Left lung (tissue), 10 donors: ENCODE results near the gene CRYBA2. TPM values are rescaled to one million over a fixed set of nuclear protein-coding genes. Genes with fewer than 3 reads are reported as not detected.

ENCODE experiments used
- ATAC-seq: fragments of 200-7000 bp; cut with Tn5 transposase; one replicate; pipeline ENCODE4 v1.9.1; 2020; ENCODE audit warnings: moderate library complexity
- DNase-seq, 4 donors: peaks; one replicate each; pipeline ENCODE4 v3.0.0-alpha.2; 2013 to 2020
- H3K27ac ChIP-seq, 2 donors: fragments of 200-600 bp; sonication (generic) in 1 of 2; one replicate each; pipeline versions ENCODE4 v1.5.0 to v1.8.0; 2020 to 2021
- H3K27me3 ChIP-seq, 2 donors: fragments of 200-600 bp; sonication (generic) in 1 of 2; one replicate each; pipeline versions ENCODE4 v1.5.0 to v1.8.0; 2020 to 2021
- H3K36me3 ChIP-seq, 2 donors: fragments of 200-600 bp; sonication (generic) in 1 of 2; one replicate each; pipeline versions ENCODE4 v1.5.0 to v1.8.0; 2020 to 2021
- H3K4me1 ChIP-seq, 2 donors: fragments of 200-600 bp; one replicate each; pipeline ENCODE4 v1.8.0; 2021
- H3K4me3 ChIP-seq, 2 donors: fragments of 200-600 bp; sonication (generic) in 1 of 2; one replicate each; pipeline versions ENCODE4 v1.5.0 to v1.8.0; 2020 to 2021; ENCODE audit warnings: mild to moderate bottlenecking in 1 of 2
- H3K9me3 ChIP-seq, 2 donors: fragments of 200-600 bp; sonication (generic) in 1 of 2; one replicate each; pipeline versions ENCODE4 v1.5.0 to v1.8.0; 2020 to 2021
- intact Hi-C, 2 donors: fragments of 100-400 bp; cut with DNase I; formaldehyde crosslinking; loops; one replicate each; pipeline versions ENCODE4 v1.11.2 to v1.14.2; 2022
- polyA plus RNA-seq, 6 donors: library from polyadenylated mRNA; unstranded; fragments of 120-200 nt; gene quantifications; one replicate each; pipeline ENCODE4 v1.2.1, GENCODE V29; 2013; ENCODE audit not compliant: insufficient read length in 6 of 6
- total RNA-seq, 2 donors: library from RNA; stranded (reverse); fragmentation: NEBNext Ultra II Directional; extraction: Animal tissue kit (Norgen Biotek cat#: 25700); gene quantifications; one replicate each; pipeline ENCODE4 v1.2.1, GENCODE V29; 2021
- TF ChIP-seq, protein P1 (sequence below), 2 donors: fragments of 200-600 bp; sonication (generic) in 1 of 2; IDR thresholded peaks; one replicate each; pipeline versions ENCODE4 v1.5.0 to v1.8.0; 2021; ENCODE audit warnings: antibody characterized with exemption in 2 of 2
- donor health status: DM: no; HTN: yes; CAD: no.
- donor health status: DM: no; HTN: no; CAD: no.

CRYBA2 gene
- total and polyA plus RNA-seq, 8 donors: 0.22 TPM; not detected in 7

DNA sequence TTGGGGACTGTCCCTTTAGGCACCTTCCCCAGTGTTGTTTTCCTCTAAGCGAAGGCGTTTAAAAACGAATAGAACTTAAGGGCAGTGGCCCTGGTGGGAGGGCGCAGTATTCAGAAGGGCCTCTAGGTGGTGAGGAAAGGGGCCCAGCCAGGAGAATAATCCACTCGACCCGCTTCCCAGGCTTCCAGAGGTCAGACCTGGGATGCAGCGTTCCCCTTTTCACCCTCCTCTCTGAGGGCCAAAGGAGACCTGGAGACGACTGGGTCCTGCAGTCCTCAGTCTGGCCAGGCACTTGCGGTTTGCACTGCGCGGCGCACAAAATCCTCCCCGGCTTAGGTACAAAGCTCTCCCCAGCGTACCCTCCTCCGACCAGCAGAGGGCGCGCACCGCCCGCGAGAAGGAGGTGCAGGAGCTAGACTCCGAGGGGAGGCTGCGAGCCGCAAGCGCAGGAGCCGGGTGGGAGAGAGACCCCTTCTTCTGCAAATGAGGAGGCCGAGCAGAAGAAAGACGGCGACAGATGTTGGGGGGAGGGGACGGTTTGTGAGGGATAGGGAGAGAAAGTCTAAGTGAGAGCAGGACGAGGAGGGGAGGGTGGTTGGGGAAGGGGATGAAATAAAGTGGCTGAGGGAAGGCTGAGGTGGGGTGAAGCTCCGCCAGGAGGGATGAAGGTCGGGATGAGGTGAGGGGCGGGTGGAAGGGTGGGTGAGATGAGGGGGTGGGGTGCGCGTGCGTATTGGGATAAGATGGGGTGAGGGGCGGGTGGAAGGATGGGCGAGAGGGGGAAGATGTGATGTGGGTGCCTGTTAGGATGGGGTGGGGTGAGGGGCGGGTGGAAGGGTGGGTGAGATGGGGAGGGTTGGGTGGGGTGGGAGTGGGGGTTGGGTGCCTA lies 13.1 kb downstream of the CRYBA2 start:
- Histone ChIP-seq H3K27ac (no peak overlapping the region), H3K27me3 (peaks cover 59 to 100% of the 10 kb centered on the region in 2 donors), H3K9me3 (no peaks in the 10 kb centered on the region), H3K36me3 (no peaks in the 10 kb centered on the region), H3K4me1 (peaks cover 14 to 42% of the 10 kb centered on the region in 2 donors), H3K4me3 (no peak overlapping the region)
- DNase-seq (peak; percentile 68 to 94 (median 76)), ATAC-seq (peak; percentile 96)
- intact Hi-C loops: no loop called here
- TF ChIP-seq, protein P1, sequence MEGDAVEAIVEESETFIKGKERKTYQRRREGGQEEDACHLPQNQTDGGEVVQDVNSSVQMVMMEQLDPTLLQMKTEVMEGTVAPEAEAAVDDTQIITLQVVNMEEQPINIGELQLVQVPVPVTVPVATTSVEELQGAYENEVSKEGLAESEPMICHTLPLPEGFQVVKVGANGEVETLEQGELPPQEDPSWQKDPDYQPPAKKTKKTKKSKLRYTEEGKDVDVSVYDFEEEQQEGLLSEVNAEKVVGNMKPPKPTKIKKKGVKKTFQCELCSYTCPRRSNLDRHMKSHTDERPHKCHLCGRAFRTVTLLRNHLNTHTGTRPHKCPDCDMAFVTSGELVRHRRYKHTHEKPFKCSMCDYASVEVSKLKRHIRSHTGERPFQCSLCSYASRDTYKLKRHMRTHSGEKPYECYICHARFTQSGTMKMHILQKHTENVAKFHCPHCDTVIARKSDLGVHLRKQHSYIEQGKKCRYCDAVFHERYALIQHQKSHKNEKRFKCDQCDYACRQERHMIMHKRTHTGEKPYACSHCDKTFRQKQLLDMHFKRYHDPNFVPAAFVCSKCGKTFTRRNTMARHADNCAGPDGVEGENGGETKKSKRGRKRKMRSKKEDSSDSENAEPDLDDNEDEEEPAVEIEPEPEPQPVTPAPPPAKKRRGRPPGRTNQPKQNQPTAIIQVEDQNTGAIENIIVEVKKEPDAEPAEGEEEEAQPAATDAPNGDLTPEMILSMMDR (IDR thresholded peaks at IDR 0.05): peak; percentile 88 to 92

DNA sequence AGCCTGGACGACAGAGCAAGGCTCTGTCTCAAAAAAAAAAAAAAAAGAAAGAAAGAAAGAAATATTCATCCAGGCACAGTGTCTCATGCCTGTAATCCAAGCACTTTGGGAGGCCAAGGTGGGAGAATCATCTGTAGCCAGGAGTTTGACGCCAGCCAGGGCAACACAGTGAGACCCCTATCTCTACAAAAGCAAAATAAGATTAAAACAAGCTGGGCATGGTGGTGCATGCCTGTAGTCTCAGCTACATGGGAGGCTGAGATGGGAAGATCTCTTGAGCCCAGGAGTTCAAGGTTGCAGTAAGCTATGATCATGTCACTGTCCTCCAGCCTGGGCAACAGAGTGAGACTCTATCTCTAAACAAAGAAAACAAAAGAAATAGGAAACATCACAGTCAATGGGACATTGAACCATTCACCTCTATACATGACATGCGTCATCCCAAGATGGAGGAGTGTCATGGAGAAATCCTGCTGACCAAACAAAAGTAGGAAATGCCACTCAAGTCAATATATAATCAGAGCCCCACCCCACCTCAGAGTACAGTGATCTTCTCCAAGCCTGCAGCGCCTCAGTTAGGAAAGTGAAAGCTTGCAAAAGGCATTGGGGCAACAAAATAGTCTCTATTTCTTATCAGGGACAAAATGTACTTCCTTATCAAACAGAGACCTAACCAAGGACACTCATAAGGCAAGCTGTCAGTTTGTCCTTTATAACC lies 18.0 kb downstream of the CRYBA2 start:
- DNase-seq (no peak), ATAC-seq (no peak)
- no peak overlapping the region for H3K27ac ChIP-seq
- TF ChIP-seq, protein P1 (IDR thresholded peaks at IDR 0.05): no peak
- H3K27me3 ChIP-seq: peaks cover 20 to 94% of the 10 kb centered on the region in 2 donors
- H3K9me3 ChIP-seq: no peaks in the 10 kb centered on the region
- H3K4me3 ChIP-seq: no peak overlapping the region
- peaks cover 4 to 6% of the 10 kb centered on the region in 2 donors for H3K4me1 ChIP-seq
- intact Hi-C loops: no loop called here
- no peaks in the 10 kb centered on the region for H3K36me3 ChIP-seq

DNA sequence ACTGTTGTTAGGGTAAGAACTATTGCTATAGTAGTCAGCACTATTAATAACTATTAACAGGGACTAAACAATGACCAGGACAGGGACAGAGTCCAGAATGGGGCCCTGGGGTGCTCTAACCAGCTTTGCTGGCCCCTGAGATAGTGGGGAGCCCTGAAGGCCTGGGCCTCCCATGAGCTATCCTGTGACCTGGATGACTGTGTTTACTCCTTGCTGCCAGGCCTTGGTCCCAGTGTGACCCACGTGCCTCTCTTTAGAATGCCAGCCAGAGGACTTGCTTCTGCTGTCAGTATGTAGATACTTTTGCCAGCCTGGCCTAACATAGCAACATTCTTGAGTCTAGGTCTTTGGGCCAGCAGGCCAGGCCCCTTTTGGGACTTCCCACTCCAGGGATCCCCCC lies 22.3 kb downstream of the CRYBA2 start:
- no peak overlapping the region for H3K4me3 ChIP-seq
- intact Hi-C loops: no loop called here
- H3K27ac ChIP-seq: no peak overlapping the region
- ATAC-seq: no peak
- H3K27me3 ChIP-seq: peaks cover 6 to 88% of the 10 kb centered on the region in 2 donors
- TF ChIP-seq, protein P1 (IDR thresholded peaks at IDR 0.05): no peak
- H3K9me3 ChIP-seq: no peaks in the 10 kb centered on the region
- no peaks in the 10 kb centered on the region for H3K4me1 ChIP-seq
- DNase-seq: no peak
- no peaks in the 10 kb centered on the region for H3K36me3 ChIP-seq

DNA sequence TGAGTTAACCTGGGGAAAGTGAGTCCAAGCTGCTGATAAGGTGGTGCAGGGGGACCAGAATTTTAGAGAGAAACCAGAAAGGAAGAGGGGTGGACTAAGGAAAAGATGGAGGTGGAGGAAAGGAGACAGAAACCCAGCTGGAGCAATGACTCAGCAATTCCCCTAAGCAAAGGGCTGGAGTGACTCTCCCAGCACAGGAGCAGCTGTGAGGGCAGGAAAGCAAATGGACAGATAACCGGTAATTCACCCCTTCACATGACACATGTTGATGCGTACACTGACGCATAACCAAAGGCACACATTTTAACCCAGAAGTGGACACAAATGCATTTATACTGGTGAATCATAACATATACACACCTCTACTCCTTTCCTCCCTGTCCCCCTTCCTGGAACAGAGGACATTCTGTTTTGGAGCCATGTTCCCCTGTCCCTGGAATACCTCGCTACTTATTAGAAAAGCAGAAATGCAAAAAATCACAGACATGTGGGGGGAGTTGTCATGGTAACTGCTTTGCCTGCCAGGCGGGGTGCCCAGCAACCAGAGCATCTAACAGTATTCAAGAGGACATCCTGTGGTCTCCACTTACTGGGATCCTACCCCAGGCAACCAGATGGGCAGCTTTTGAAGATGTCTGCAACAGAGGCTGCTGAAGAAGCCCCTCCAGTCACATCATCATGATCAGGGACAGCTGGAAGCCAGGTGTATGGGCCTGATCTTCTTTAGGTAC lies 29.0 kb downstream of the CRYBA2 start:
- H3K4me3 ChIP-seq: no peak overlapping the region
- ATAC-seq (peak; percentile 13), DNase-seq (no peak)
- TF ChIP-seq, protein P1 (IDR thresholded peaks at IDR 0.05): no peak
- no peaks in the 10 kb centered on the region for H3K36me3 ChIP-seq
- intact Hi-C loops: no loop called here
- H3K4me1 ChIP-seq: peaks cover 0 to 15% of the 10 kb centered on the region in 2 donors
- no peaks in the 10 kb centered on the region for H3K9me3 ChIP-seq
- no peak overlapping the region for H3K27ac ChIP-seq
- H3K27me3 ChIP-seq: peaks cover 46 to 94% of the 10 kb centered on the region in 2 donors
